Astrocyte (in vitro differentiated cells and primary cell): ENCODE data around the gene CANX.

Experiments used
- CTCF ChIP-seq: IDR thresholded peaks from 2 replicates; pipeline ENCODE4 v1.5.1; 2011; ENCODE audit warnings: low read depth, mild to moderate bottlenecking, inconsistent platforms, low read length, moderate library complexity; ENCODE audit not compliant: insufficient read depth
- EZH2 ChIP-seq: IDR thresholded peaks from 2 replicates; pipeline ENCODE4 v1.6.1; 2012; ENCODE audit warnings: mild to moderate bottlenecking, low read length, inconsistent platforms; ENCODE audit not compliant: insufficient read depth

- TF ChIP-seq CTCF (no peak), EZH2 (no peak)
Measured at GRCh38 chr5:179771311-179771895, 72.6 kb downstream of the CANX start.
